Measurements from ENCODE around the gene RNASEH2B. TPM values are rescaled to one million over a fixed set of nuclear protein-coding genes. Genes with fewer than 3 reads are reported as not detected.

RNASEH2B gene
- total and polyA plus RNA-seq, 4 donors, result 7.8 to 44.1 (median 9.3) TPM

DNA sequence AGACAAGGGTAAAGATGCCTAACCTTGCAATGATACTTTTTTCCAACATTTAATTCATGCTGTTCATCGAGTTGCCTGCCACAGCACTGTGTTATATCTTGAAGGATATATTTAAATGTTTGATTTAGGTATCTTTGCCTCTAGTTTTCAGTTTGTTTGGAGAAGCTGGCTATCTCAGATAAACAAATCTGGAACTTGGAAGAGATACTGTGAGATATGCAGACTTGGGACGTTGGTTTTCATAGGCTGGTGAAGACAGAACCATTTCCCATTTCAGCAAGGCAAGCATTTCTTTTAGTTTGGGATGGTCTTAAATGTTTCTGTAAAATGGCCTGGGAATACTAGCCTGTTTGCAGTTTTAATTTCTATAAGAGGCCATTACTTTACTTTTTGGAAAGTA is 3.3 kb downstream of the RNASEH2B start:
- H3K27ac ChIP-seq (ENCODE audit: low read depth in 1 of 2, low read length in 2 of 2), result no peak overlapping the region
- no peaks in the 10 kb centered on the region for H3K27me3 ChIP-seq (ENCODE audit: control insufficient read depth in 4 of 4, insufficient read depth in 4 of 4, low read length in 3 of 4)
- no peak overlapping the region for H3K9ac ChIP-seq (ENCODE audit: low read depth in 1 of 2, low read length in 2 of 2)
- no peaks in the 10 kb centered on the region for H3K36me3 ChIP-seq (ENCODE audit: control insufficient read depth in 4 of 4, insufficient read depth in 3 of 4, low read depth in 1 of 4, low read length in 3 of 4)
- 46% methylated on average over 2 of the region's 2 CpGs for WGBS
- DNase-seq (ENCODE audit: low spot score), result no peak
- no peak for TF ChIP-seq HNF4A (conservative IDR thresholded peaks at IDR 0.05)
- TF ChIP-seq, protein P1, sequence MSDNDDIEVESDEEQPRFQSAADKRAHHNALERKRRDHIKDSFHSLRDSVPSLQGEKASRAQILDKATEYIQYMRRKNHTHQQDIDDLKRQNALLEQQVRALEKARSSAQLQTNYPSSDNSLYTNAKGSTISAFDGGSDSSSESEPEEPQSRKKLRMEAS (IDR thresholded peaks at IDR 0.05), result no peak
- H3K4me3 ChIP-seq (ENCODE audit: low read depth in 1 of 3, low read length in 3 of 3), result no peak overlapping the region
- no peaks in the 10 kb centered on the region for H3K9me3 ChIP-seq (ENCODE audit: control insufficient read depth in 4 of 4, low read length in 3 of 4)
- H3K4me1 ChIP-seq (ENCODE audit: control insufficient read depth in 4 of 4, insufficient read depth in 4 of 4, low read length in 3 of 4), result peaks cover 0 to 23% (median 15%) of the 10 kb centered on the region in 4 donors

DNA sequence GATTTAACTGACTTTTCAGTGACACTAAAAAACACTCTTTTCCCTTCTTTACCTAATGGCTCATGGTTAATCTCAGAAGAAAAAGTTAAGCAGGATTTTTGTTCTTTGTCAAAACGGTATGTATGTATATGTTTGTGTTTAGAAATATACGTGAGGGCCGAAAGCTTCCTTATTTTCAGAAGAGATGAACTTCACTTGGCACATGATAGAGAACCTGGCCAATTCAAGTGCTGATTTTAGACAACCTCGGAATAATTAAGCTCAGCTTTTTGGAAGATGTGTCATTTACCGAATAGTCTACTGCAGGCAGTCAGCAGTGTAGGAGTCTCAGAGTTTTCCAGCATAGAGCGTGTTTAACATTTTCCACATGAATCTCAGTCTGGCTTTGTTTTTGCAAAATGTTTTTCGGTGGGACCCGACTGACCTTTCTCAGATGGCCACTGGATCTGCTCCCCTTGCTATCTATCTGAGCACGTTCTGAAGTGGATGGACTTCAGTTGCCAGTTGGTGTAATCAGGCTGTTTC is 4.6 kb downstream of the RNASEH2B start:
- H3K27me3 ChIP-seq (ENCODE audit: control insufficient read depth in 4 of 4, insufficient read depth in 4 of 4, low read length in 3 of 4), result no peaks in the 10 kb centered on the region
- no peak overlapping the region for H3K4me3 ChIP-seq (ENCODE audit: low read depth in 1 of 3, low read length in 3 of 3)
- H3K9ac ChIP-seq (ENCODE audit: low read depth in 1 of 2, low read length in 2 of 2), result no peak overlapping the region
- TF ChIP-seq NR2F2 (IDR thresholded peaks at IDR 0.05) (no peak), FOXA2 (IDR thresholded peaks at IDR 0.05) (no peak), RAD21 (IDR thresholded peaks at IDR 0.05) (no peak), FOXA1 (IDR thresholded peaks at IDR 0.05) (no peak), HNF4A (conservative IDR thresholded peaks at IDR 0.05) (no peak), EGR1 (IDR thresholded peaks at IDR 0.05; ENCODE audit: low read depth in 2 of 2) (no peak)
- TF ChIP-seq, protein P2, sequence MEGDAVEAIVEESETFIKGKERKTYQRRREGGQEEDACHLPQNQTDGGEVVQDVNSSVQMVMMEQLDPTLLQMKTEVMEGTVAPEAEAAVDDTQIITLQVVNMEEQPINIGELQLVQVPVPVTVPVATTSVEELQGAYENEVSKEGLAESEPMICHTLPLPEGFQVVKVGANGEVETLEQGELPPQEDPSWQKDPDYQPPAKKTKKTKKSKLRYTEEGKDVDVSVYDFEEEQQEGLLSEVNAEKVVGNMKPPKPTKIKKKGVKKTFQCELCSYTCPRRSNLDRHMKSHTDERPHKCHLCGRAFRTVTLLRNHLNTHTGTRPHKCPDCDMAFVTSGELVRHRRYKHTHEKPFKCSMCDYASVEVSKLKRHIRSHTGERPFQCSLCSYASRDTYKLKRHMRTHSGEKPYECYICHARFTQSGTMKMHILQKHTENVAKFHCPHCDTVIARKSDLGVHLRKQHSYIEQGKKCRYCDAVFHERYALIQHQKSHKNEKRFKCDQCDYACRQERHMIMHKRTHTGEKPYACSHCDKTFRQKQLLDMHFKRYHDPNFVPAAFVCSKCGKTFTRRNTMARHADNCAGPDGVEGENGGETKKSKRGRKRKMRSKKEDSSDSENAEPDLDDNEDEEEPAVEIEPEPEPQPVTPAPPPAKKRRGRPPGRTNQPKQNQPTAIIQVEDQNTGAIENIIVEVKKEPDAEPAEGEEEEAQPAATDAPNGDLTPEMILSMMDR (IDR thresholded peaks at IDR 0.05; ENCODE audit: low read depth, low read length, missing input control), result no peak
- TF ChIP-seq, protein P3, sequence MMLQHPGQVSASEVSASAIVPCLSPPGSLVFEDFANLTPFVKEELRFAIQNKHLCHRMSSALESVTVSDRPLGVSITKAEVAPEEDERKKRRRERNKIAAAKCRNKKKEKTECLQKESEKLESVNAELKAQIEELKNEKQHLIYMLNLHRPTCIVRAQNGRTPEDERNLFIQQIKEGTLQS (IDR thresholded peaks at IDR 0.05), result no peak
- no peak for DNase-seq (ENCODE audit: low spot score)
- no peak overlapping the region for H3K27ac ChIP-seq (ENCODE audit: low read depth in 1 of 2, low read length in 2 of 2)
- no peaks in the 10 kb centered on the region for H3K9me3 ChIP-seq (ENCODE audit: control insufficient read depth in 4 of 4, low read length in 3 of 4)
- no peaks in the 10 kb centered on the region for H3K36me3 ChIP-seq (ENCODE audit: control insufficient read depth in 4 of 4, insufficient read depth in 3 of 4, low read depth in 1 of 4, low read length in 3 of 4)
- H3K4me1 ChIP-seq (ENCODE audit: control insufficient read depth in 4 of 4, insufficient read depth in 4 of 4, low read length in 3 of 4), result peaks cover 0 to 24% (median 15%) of the 10 kb centered on the region in 4 donors
- 75% methylated on average over 9 of the region's 9 CpGs for WGBS

DNA sequence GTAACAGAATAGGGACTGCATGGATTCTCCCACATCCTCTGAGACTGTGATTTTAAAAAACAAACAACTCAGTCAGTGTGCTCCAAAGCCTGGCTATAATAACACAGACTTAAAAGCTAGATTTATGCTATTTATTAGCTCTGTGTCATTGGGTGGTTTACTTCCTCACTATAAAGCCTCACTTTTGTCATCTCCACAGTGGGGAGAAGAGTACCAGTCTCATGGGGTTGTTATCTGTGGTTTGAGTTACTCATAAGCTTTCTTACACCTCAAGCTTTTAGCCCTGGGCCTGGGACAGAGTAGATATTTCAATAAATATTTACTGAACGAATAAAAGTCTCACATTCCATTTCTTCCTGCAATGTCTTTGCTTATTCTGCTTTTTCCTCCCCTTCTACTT is 5.3 kb downstream of the RNASEH2B start:
- no peaks in the 10 kb centered on the region for H3K27me3 ChIP-seq (ENCODE audit: control insufficient read depth in 4 of 4, insufficient read depth in 4 of 4, low read length in 3 of 4)
- TF ChIP-seq SP1 (IDR thresholded peaks at IDR 0.05) (no peak), YY1 (IDR thresholded peaks at IDR 0.05) (no peak)
- whole genome bisulfite sequencing, result 75% methylated on average over 1 of the region's 1 CpG
- no peaks in the 10 kb centered on the region for H3K9me3 ChIP-seq (ENCODE audit: control insufficient read depth in 4 of 4, low read length in 3 of 4)
- H3K9ac ChIP-seq (ENCODE audit: low read depth in 1 of 2, low read length in 2 of 2), result no peak overlapping the region
- DNase-seq (ENCODE audit: low spot score), result no peak
- no peak overlapping the region for H3K4me3 ChIP-seq (ENCODE audit: low read depth in 1 of 3, low read length in 3 of 3)
- no peak overlapping the region for H3K27ac ChIP-seq (ENCODE audit: low read depth in 1 of 2, low read length in 2 of 2)
- H3K36me3 ChIP-seq (ENCODE audit: control insufficient read depth in 4 of 4, insufficient read depth in 3 of 4, low read depth in 1 of 4, low read length in 3 of 4), result no peaks in the 10 kb centered on the region
- peaks cover 0 to 24% (median 15%) of the 10 kb centered on the region in 4 donors for H3K4me1 ChIP-seq (ENCODE audit: control insufficient read depth in 4 of 4, insufficient read depth in 4 of 4, low read length in 3 of 4)

DNA sequence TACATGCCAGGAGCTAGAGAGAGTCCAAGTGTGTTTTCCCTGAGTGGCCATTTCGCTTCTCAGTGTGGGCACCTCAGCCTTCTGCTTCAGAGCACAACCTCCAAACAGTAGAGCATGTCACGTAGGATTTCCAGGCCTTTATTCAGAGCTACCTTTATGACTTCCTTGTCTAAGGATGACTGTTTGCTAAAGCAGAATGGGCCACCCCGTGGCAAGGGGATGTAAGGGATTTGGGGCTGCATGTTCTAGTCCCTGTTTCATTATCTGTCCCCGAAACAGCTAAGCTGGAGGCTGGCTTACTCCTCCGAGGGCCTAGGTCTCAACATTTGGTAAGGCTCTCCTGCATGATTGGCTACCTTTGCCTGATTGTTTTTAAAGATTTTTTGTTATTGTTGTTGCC is 6.0 kb downstream of the RNASEH2B start:
- TF ChIP-seq EGR1 (IDR thresholded peaks at IDR 0.05; ENCODE audit: low read depth in 2 of 2), result no peak
- no peak for TF ChIP-seq YY1 (IDR thresholded peaks at IDR 0.05)
- no peak for TF ChIP-seq FOXA1 (IDR thresholded peaks at IDR 0.05)
- TF ChIP-seq, protein P2 (IDR thresholded peaks at IDR 0.05; ENCODE audit: low read depth, low read length, missing input control), result no peak
- TF ChIP-seq HNF4A (conservative IDR thresholded peaks at IDR 0.05), result no peak
- no peak for TF ChIP-seq TAF1 (conservative IDR thresholded peaks at IDR 0.05)
- no peak for TF ChIP-seq RXRA (IDR thresholded peaks at IDR 0.05)
- TF ChIP-seq, protein P1 (IDR thresholded peaks at IDR 0.05), result no peak
- TF ChIP-seq, protein P3 (IDR thresholded peaks at IDR 0.05), result no peak
- Histone ChIP-seq H3K36me3 (ENCODE audit: control insufficient read depth in 4 of 4, insufficient read depth in 3 of 4, low read depth in 1 of 4, low read length in 3 of 4) (no peaks in the 10 kb centered on the region), H3K4me1 (ENCODE audit: control insufficient read depth in 4 of 4, insufficient read depth in 4 of 4, low read length in 3 of 4) (peaks cover 0 to 20% (median 13%) of the 10 kb centered on the region in 4 donors), H3K9ac (ENCODE audit: low read depth in 1 of 2, low read length in 2 of 2) (no peak overlapping the region), H3K4me3 (ENCODE audit: low read depth in 1 of 3, low read length in 3 of 3) (no peak overlapping the region), H3K27me3 (ENCODE audit: control insufficient read depth in 4 of 4, insufficient read depth in 4 of 4, low read length in 3 of 4) (no peaks in the 10 kb centered on the region), H3K9me3 (ENCODE audit: control insufficient read depth in 4 of 4, low read length in 3 of 4) (no peaks in the 10 kb centered on the region), H3K27ac (ENCODE audit: low read depth in 1 of 2, low read length in 2 of 2) (no peak overlapping the region)
- WGBS, result 84% methylated on average over 5 of the region's 5 CpGs
- DNase-seq (ENCODE audit: low spot score), result no peak
